IMR-90 (cell line): ENCODE results near the gene LRRC70.

Experiments
- CTCF ChIP-seq: conservative IDR thresholded peaks from 2 replicates; pipeline ENCODE4 v1.5.1; 2012; ENCODE audit warnings: mild to moderate bottlenecking, low read depth, low read length, improper control_type of control experiment
- MXI1 ChIP-seq: IDR thresholded peaks from 2 replicates; pipeline ENCODE4 v1.6.1; 2012; ENCODE audit warnings: low read depth, mild to moderate bottlenecking, low read length, moderate library complexity, borderline replicate concordance
- POLR2A ChIP-seq: IDR thresholded peaks from 2 replicates; pipeline ENCODE4 v1.6.1; 2012; ENCODE audit warnings: mild to moderate bottlenecking, low read depth, low read length
- TF ChIP-seq, protein P1 (sequence below): fragments of 150-350 bp; IDR thresholded peaks from 2 replicates; pipeline ENCODE4 v1.6.1; 2017; ENCODE audit warnings: mild to moderate bottlenecking, antibody characterized with exemption, low read length, low read depth

- TF ChIP-seq POLR2A (no peak), CTCF (no peak), MXI1 (no peak)
- TF ChIP-seq, protein P1, sequence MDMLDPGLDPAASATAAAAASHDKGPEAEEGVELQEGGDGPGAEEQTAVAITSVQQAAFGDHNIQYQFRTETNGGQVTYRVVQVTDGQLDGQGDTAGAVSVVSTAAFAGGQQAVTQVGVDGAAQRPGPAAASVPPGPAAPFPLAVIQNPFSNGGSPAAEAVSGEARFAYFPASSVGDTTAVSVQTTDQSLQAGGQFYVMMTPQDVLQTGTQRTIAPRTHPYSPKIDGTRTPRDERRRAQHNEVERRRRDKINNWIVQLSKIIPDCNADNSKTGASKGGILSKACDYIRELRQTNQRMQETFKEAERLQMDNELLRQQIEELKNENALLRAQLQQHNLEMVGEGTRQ, result no peak
Measured at GRCh38 chr5:62584391-62584790, 5.8 kb downstream of the LRRC70 start.
